Stimulated activated CD8-positive, alpha-beta memory T cell treated with anti-CD3 and anti-CD28 coated beads, Interleukin-4, amount 100 ng/mL, for 4 hours (primary cell): Measurements from ENCODE around the gene SARDH.

Experiments
- DNase-seq, 2 donors: peaks; one replicate each; pipeline ENCODE4 v3.0.0-alpha.2; 2020; ENCODE audit warnings: low read depth in 2 of 2, low spot score in 1 of 2

Gene SARDH

GRCh38 chr9:133733796-133734533, 4.2 kb downstream of the SARDH start:
- DNase-seq = no peak

GRCh38 chr9:133733421-133733795, 4.7 kb downstream of the SARDH start:
- no peak for DNase-seq

DNA sequence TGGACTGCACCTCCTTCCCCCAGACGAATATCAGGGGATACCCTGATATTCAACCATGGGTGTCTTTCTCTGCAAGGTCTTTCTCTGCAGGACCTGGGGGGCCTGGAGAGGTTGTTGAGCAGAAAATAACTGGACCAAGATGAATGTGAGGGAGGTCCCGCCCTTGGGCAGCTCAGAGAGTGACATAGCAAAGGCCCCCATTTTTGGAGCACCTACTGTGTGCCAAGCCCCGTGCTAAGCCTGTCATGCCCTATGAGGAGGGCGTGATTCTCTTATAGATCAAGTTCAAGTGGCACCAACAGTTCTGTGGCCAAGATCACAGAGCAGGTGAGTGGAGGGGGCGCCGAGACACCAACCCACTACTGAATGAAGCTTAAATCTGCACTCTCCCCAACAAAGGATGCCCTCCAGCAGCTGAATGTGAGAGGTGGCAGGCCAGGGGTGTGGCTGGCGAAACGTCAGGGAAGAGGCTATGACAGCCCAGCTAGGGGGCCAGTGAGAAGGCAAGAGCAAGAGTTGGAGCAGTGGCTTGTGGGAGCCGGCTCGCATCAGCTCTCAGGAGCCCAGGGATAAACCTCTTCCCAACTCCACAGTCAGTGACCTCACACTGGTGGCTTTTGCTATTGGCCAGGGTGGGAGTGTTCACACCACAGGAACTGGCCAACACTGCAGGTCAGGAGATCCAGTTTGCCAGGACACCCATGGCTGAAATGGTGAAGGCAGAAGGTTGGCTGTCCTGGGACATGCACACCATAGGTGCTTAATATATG, 5.3 kb downstream of the SARDH start:
- DNase-seq = no peak

DNA sequence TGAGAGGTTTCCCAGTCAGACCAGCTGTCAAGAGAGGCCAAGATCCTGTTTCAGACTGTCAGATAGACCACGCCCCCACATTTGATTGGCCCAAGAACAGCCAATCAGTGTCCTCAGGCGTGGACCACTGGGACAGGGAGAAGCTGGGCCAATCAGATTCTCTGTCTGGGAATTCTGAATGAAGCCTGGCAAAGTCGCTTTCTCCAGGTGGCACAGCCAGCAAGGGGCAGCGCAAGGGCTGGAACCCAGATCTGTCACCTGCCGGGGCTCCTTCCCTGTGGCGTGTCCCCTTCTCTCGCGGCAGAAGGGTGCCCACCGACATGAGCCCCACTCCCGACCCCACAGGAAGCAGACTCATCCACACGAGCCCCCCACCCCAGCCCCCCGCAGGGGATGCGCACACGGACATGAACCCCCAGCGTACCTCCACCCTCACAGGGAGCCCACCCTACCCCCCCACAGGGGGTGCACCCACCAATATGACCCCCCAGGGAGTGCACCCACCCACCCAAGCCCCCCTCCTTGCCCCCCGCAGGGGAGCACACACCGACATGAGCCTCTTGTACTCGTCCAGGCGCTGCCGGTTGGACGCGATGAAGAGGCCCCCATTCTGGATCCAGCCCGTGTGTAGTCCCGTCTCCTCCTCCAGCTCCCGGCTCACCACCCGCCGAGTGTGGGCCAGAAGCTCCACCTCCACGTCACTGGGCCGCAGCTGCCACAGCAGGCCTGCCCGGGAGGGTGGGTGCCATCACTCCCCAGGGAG, 6.1 kb downstream of the SARDH start:
- no peak for DNase-seq

GRCh38 chr9:133730994-133731715, 7.0 kb downstream of the SARDH start:
- DNase-seq = no peak

DNA sequence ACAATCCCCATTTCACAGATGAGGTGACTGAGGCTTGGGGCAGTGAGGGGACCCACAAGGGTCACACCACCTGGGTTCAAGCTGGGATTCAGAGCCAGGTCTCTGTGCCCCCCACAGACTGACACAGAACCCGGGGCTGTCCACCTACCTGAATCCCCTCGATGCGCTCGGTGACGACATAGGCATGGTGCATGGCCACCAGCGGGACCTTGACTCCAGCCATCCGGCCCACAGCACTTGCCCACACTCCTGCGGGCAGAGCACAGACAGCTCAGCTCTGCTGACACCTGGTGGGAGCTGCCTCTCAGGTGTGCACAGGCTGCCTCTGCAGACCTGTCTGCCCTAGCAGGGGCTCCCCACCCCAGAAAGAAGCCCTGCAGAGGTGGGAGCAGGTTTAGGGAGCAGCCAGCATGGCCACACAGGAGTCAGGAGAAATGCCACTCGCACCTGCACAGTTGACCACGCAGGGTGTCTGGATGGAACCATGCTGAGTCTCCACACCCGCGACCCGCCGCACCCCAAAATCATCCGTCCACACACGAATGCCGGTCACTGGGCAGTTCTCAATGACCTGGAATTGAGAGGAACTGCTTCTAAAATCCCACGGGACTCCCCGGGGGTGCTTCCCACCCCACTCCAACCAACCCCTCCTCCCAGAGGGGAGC, 8.4 kb downstream of the SARDH start:
- no peak for DNase-seq

- no peak for DNase-seq
Observed at GRCh38 chr9:133728856-133729616, 9.1 kb downstream of the SARDH start.

GRCh38 chr9:133727876-133728441, 10.2 kb downstream of the SARDH start:
- DNase-seq = no peak

GRCh38 chr9:133727277-133727875, 10.8 kb downstream of the SARDH start:
- no peak for DNase-seq

DNA sequence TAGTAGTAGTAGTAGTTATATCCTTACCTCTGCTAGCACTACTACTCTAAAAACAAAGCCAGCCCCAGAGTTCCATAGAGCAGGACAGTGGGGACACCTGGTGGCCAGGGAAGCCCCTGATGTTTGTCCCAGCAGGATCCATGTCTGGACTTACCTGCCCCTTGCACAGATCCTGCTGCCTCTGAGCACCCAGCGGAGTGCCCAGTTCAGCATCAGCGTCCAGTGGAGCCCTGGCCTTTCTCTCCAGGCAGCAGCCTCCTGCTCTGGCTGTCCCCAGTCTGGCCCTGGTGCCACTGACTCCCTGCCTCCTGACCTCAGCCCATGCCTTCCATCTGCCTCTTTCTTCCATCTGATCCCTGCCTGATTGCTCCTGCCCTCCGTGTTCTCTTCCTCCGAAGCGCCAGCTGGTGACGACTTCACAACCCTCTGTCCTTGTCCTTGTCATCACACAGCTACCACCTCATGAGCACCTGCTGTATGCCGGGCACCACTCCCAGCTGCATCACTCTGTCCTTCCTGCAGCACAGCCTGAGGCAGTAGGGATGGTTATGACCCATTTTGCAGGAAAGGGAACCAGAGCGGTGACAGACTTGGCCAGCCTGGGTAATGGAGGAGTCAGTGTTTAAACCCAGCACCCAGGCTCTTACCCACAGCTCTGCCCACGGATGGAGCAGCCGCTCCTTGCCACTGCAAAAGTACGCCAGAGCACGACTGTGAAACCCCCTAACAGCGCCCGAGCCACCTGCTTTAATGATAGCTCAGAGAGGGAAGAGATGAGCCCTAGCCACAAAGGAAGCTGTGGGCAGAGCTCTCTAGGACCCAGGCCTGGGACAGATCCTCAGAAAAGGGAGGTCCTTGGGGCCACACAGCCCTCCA, 11.5 kb downstream of the SARDH start:
- DNase-seq = peak; percentile 29 to 40

- DNase-seq = no peak
Observed at GRCh38 chr9:133725886-133726285, 12.3 kb downstream of the SARDH start.

- DNase-seq = no peak
Observed at GRCh38 chr9:133718563-133719315, 19.4 kb downstream of the SARDH start.

GRCh38 chr9:133717113-133718031, 20.8 kb downstream of the SARDH start:
- no peak for DNase-seq

GRCh38 chr9:133716564-133717112, 21.5 kb downstream of the SARDH start:
- DNase-seq = no peak

DNA sequence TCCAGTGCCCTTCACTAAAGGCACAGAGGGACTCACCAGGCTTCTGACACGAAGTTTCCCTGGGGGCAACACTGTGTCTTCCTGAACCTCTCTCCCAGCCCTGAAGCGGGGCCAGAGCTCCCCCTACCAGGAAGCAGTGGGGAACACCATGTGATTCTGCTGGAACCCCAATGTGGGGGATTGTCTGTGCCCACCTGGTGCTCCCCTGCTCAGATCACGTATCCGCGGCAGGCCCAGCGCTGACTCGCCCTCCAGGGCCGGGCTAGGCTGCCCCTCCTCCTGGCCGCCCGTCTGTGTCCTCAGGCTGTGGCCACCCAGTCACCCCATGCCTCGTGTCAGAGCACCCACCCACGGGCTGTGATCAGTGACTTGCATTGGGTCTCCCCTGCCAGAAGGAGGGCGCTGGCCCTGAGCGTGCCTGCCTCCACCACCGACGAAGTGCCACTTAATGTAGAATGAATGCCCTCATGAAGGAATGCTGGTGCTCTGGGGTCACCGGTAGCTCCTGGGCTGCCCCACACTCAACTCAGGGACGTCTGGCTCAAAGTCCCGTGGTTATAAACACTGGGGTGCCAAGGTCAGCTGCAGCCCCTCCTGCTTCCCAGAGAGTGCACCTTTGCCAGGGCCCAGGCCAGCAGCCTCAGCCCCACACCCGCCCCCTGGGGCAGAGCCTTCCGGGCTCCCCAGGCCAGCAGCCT, 22.1 kb downstream of the SARDH start:
- peak in 1 of 2 donors; percentile 12 for DNase-seq
